Activated CD4-positive, CD25-positive, alpha-beta regulatory T cell treated with anti-CD3 and anti-CD28 coated beads, Interleukin-2, amount 50 U/mL, for 24 hours (primary cell): Measurements from ENCODE around the gene RHOC.

Source experiments
- ATAC-seq, 2 donors: fragments of 150-1000 bp; cut with Tn5 transposase; one replicate each; pipeline ENCODE4 v1.10.0; 2021; ENCODE audit warnings: mild to moderate bottlenecking in 1 of 2, moderate library complexity in 1 of 2

The RHOC gene

GRCh38 chr1:112717263-112717873 is 10.4 kb upstream of the RHOC start:
- no peak for ATAC-seq

- peak; percentile 30 to 34 for ATAC-seq
Observed at GRCh38 chr1:112716133-112716720, 9.3 kb upstream of the RHOC start.

GRCh38 chr1:112715264-112716053 is 8.5 kb upstream of the RHOC start, which contains the start of gene PPM1J:
TSS of gene PPM1J (minus strand) at chr1:112715332. CDS start at chr1:112715301, 31 bp downstream.
- ATAC-seq: peak; percentile 84 to 89

GRCh38 chr1:112714313-112715263 is 7.7 kb upstream of the RHOC start:
- ATAC-seq: peak in 1 of 2 donors; percentile 1

- no peak for ATAC-seq
Observed at GRCh38 chr1:112713466-112714312, 6.8 kb upstream of the RHOC start.

GRCh38 chr1:112712701-112713128 is 5.8 kb upstream of the RHOC start:
- no peak for ATAC-seq

GRCh38 chr1:112712191-112712590 is 5.3 kb upstream of the RHOC start:
- ATAC-seq: no peak

- no peak for ATAC-seq
Observed at GRCh38 chr1:112711670-112712069, 4.7 kb upstream of the RHOC start.

- ATAC-seq: no peak
Observed at GRCh38 chr1:112711041-112711440, 4.1 kb upstream of the RHOC start.

- no peak for ATAC-seq
Observed at GRCh38 chr1:112710586-112710985, 3.7 kb upstream of the RHOC start.

- ATAC-seq: no peak
Observed at GRCh38 chr1:112710159-112710558, 3.2 kb upstream of the RHOC start.

- ATAC-seq: no peak
Observed at GRCh38 chr1:112708489-112708888, 1.6 kb upstream of the RHOC start.

GRCh38 chr1:112708002-112708448 is 1.1 kb upstream of the RHOC start:
- ATAC-seq: no peak

- peak; percentile 70 to 75 for ATAC-seq
Observed at GRCh38 chr1:112707221-112708001, 484 bp upstream of the RHOC start.

- peak; percentile 40 to 46 for ATAC-seq
Observed at GRCh38 chr1:112704934-112705627, 1.8 kb downstream of the RHOC start.

- peak; percentile 49 to 60 for ATAC-seq
Observed at GRCh38 chr1:112704391-112704933, 2.5 kb downstream of the RHOC start.

GRCh38 chr1:112703706-112704105 is 3.2 kb downstream of the RHOC start:
- ATAC-seq: no peak

GRCh38 chr1:112702420-112703261 is 4.3 kb downstream of the RHOC start:
- no peak for ATAC-seq

GRCh38 chr1:112702067-112702395 is 4.9 kb downstream of the RHOC start:
- ATAC-seq: no peak
